ENCODE results near the gene LGALS13. TPM values are rescaled to one million over a fixed set of nuclear protein-coding genes. Genes with fewer than 3 reads are reported as not detected.

Gene LGALS13
- total and polyA plus RNA-seq, 2 of the 8 experiments (the other 6 are each of a cell fraction or from before 2014, with no cell fraction given) = not detected

DNA sequence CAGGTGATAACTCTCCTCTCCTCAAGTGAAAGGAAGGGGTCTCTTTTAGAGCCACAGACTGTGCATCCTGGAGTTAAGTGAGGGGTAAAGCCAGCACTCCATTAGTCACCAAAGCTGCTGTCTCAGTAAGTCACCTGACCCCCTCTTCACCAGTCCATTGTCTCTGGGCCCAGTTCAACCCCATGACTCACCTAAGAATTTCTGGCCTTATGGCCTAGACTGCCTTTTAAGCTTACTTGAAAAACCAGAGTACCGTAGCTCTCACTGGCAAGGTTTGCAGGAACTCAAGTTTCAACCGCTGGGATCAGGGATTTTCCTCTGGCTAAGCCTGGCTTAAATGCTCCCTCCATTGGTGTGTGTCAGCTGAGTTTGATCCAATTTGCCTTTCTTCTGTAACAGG, 38.9 kb upstream of the LGALS13 start:
- Histone ChIP-seq H3K56ac (replicated peaks; ENCODE audit: insufficient read length, low read depth, low read length) (no peak overlapping the region), H4K8ac (ENCODE audit: extremely low read depth, insufficient read depth, low read length) (no peak overlapping the region), H2AK5ac (ENCODE audit: low read depth, low read length) (no peak overlapping the region), H2BK5ac (ENCODE audit: low read depth, low read length) (no peak overlapping the region), H3K4me1 (replicated peaks in 1 of 4; ENCODE audit: control insufficient read depth in 3 of 4, insufficient read depth in 4 of 4, low read length in 3 of 4) (no peaks in the 10 kb centered on the region), H3K23me2 (ENCODE audit: low read depth, low read length) (no peaks in the 10 kb centered on the region), H3K23ac (ENCODE audit: insufficient read length) (no peak overlapping the region), H3K18ac (ENCODE audit: extremely low read depth, low read length) (no peak overlapping the region), H2BK20ac (ENCODE audit: low read length) (no peak overlapping the region), H4K20me1 (replicated peaks in 1 of 2; ENCODE audit: control insufficient read depth in 1 of 2, insufficient read depth in 2 of 2, low read length in 2 of 2) (no peaks in the 10 kb centered on the region), H3K79me1 (ENCODE audit: low read depth, low read length) (no peaks in the 10 kb centered on the region), H3K9ac (replicated peaks in 1 of 4; ENCODE audit: extremely low read depth in 1 of 4, low read depth in 3 of 4, low read length in 3 of 4) (no peak overlapping the region; a peak in 1 of 7 replicates), H2BK15ac (ENCODE audit: low read length) (no peak overlapping the region), H4K91ac (replicated peaks; ENCODE audit: insufficient read length, low read length) (no peak overlapping the region), H4K5ac (ENCODE audit: insufficient read length, low read depth, low read length) (no peak overlapping the region), H2BK12ac (ENCODE audit: low read depth, low read length) (no peak overlapping the region; the same call in 1 of the 2 replicates), H3K4ac (replicated peaks; ENCODE audit: insufficient read length, low read depth, low read length) (no peak overlapping the region), H3K9me3 (ENCODE audit: insufficient read depth in 2 of 2, low read depth in 1 of 2, low read length in 1 of 2) (no peaks in the 10 kb centered on the region), H3K4me3 (ENCODE audit: extremely low read depth in 1 of 4, insufficient read depth in 2 of 4, low read depth in 3 of 4, low read length in 4 of 4) (no peak overlapping the region), H3K36me3 (ENCODE audit: control insufficient read depth in 2 of 4, insufficient read depth in 4 of 4, low read length in 3 of 4) (no peaks in the 10 kb centered on the region), H3K4me2 (ENCODE audit: insufficient read depth in 1 of 2, low read depth in 2 of 2, low read length in 2 of 2) (no peak overlapping the region), H2AFZ (ENCODE audit: low read length) (peak overlapping the region; percentile 23; the same call in 1 of the 2 replicates), H2BK120ac (replicated peaks; ENCODE audit: low read depth, low read length) (no peak overlapping the region), H3K27me3 (replicated peaks in 1 of 4; ENCODE audit: control insufficient read depth in 3 of 4, extremely low read depth in 1 of 4, insufficient read depth in 3 of 4, low read length in 3 of 4) (no peaks in the 10 kb centered on the region; a peak in 1 of 7 replicates), H3K27ac (ENCODE audit: low read depth, low read length) (no peak overlapping the region), H3K14ac (ENCODE audit: insufficient read length) (no peak overlapping the region), H3K79me2 (ENCODE audit: control insufficient read depth in 1 of 2, insufficient read depth in 2 of 2, low read length in 2 of 2) (no peaks in the 10 kb centered on the region)
- DNase-seq (ENCODE audit: low read depth in 1 of 2, low spot score in 2 of 2) = peak in 1 of 2 experiments; percentile 21
- WGBS, 2 experiments (ENCODE audit: extremely low coverage in 1 of 2, insufficient coverage in 1 of 2, insufficient read length in 1 of 2, insufficient replicate concordance in 2 of 2, low coverage in 1 of 2, low lambda C conversion rate in 2 of 2, missing lambda C conversion rate in 1 of 2) = 87% methylated on average over 2 of the region's 2 CpGs; no CpG with 5 or more reads in 1 of the 2 experiments
- POLR2A ChIA-PET (ENCODE audit: partially characterized antibody) = interaction anchor here (0.7 kb wide), 1 partner anchor 132 kb away, joined by 3 read pairs; no protein-coding TSS in a partner anchor
- no peak for FAIRE-seq
- CTCF ChIA-PET (ENCODE audit: partially characterized antibody) = interaction anchor here (1.2 to 4.8 kb wide), 2 partner anchors 110 to 183 kb away, joined by 3 to 27 read pairs; no protein-coding TSS in a partner anchor
- TF ChIP-seq TBP (IDR thresholded peaks at IDR 0.05; ENCODE audit: low read depth, low read length) (no peak), BRCA1 (IDR thresholded peaks at IDR 0.05; ENCODE audit: low read depth, low read length) (no peak), ATF2 (IDR thresholded peaks at IDR 0.05; ENCODE audit: low read length) (no peak), USF2 (IDR thresholded peaks at IDR 0.05; ENCODE audit: low read length) (no peak), TCF12 (IDR thresholded peaks at IDR 0.05; ENCODE audit: low read depth, low read length) (no peak), NRF1 (IDR thresholded peaks at IDR 0.05; ENCODE audit: low read depth, low read length) (no peak), KDM4A (IDR thresholded peaks at IDR 0.05; ENCODE audit: low read depth, low read length, severe bottlenecking) (no peak), GTF2F1 (IDR thresholded peaks at IDR 0.05; ENCODE audit: borderline replicate concordance, low read depth, low read length) (no peak), CBX5 (IDR thresholded peaks at IDR 0.05; ENCODE audit: low read depth, low read length) (no peak), JUN (IDR thresholded peaks at IDR 0.05; ENCODE audit: low read depth, low read length) (no peak), PHF8 (conservative IDR thresholded peaks at IDR 0.05; ENCODE audit: low read depth, low read length) (no peak), POLR2AphosphoS5 (IDR thresholded peaks at IDR 0.05; ENCODE audit: low read depth, low read length) (no peak)

Data from H1 (cell line).